Uterus (tissue), 2 donors: ENCODE results near the gene STYXL1.

ENCODE experiments used
- CTCF ChIP-seq, 4 experiments: fragments of 200-600 bp in 2 of 4; fragments of 450-650 bp in 2 of 4; sonication (generic) in 2 of 4; IDR thresholded peaks; one replicate each; pipeline ENCODE4 v1.5.1; 2016 to 2019; ENCODE audit warnings: antibody characterized with exemption in 4 of 4, mild to moderate bottlenecking in 2 of 4, moderate library complexity in 1 of 4
- POLR2A ChIP-seq, 2 donors: fragments of 450-650 bp; IDR thresholded peaks; one replicate each; pipeline ENCODE4 v1.6.1; 2016; ENCODE audit warnings: antibody characterized with exemption in 2 of 2, mild to moderate bottlenecking in 1 of 2, moderate library complexity in 1 of 2

- TF ChIP-seq CTCF (IDR thresholded peaks at IDR 0.05) (no peak), POLR2A (IDR thresholded peaks at IDR 0.05) (no peak)
Observed at GRCh38 chr7:76049295-76049694, 1.5 kb upstream of the STYXL1 start.
